GM19463 (cell line): ENCODE results near the gene ACSL5.
A peak's percentile ranks its signal among the peaks of the same experiment; 100 is the strongest.

Source experiments
- ATAC-seq: cut with Tn5 transposase; IDR thresholded peaks from one replicate; pipeline ENCODE4 v1.9.1; 2021; ENCODE audit warnings: mild to moderate bottlenecking, moderate library complexity; ENCODE audit not compliant: unreplicated experiment

ACSL5 gene

GRCh38 chr10:112373912-112374338 is at the start of gene ACSL5:
Gene ACSL5 (plus strand): TSS chr10:112374116. CDS start chr10:112394947, 20,831 bp downstream.
- no peak for ATAC-seq

- no peak for ATAC-seq
Measured at GRCh38 chr10:112327678-112328077, 46.2 kb upstream of the ACSL5 start.

- peak; percentile 66 for ATAC-seq
Measured at GRCh38 chr10:112330162-112330561, 43.8 kb upstream of the ACSL5 start.

- no peak for ATAC-seq
Measured at GRCh38 chr10:112330607-112331160, 43.2 kb upstream of the ACSL5 start.

GRCh38 chr10:112332022-112332421 is 41.9 kb upstream of the ACSL5 start:
- ATAC-seq, result no peak

- no peak for ATAC-seq
Measured at GRCh38 chr10:112332509-112333228, 41.2 kb upstream of the ACSL5 start.

GRCh38 chr10:112333452-112333851 is 40.5 kb upstream of the ACSL5 start:
- no peak for ATAC-seq

GRCh38 chr10:112335111-112335867 is 38.6 kb upstream of the ACSL5 start:
- no peak for ATAC-seq

- ATAC-seq, result no peak
Measured at GRCh38 chr10:112335868-112336265, 38.0 kb upstream of the ACSL5 start.

- ATAC-seq, result no peak
Measured at GRCh38 chr10:112336556-112337201, 37.2 kb upstream of the ACSL5 start.

GRCh38 chr10:112338957-112339356 is 35.0 kb upstream of the ACSL5 start:
- ATAC-seq, result no peak

- ATAC-seq, result no peak
Measured at GRCh38 chr10:112340601-112341000, 33.3 kb upstream of the ACSL5 start.

GRCh38 chr10:112343056-112343806 is 30.7 kb upstream of the ACSL5 start:
- no peak for ATAC-seq

- no peak for ATAC-seq
Measured at GRCh38 chr10:112344261-112344660, 29.7 kb upstream of the ACSL5 start.

GRCh38 chr10:112345202-112345601 is 28.7 kb upstream of the ACSL5 start:
- ATAC-seq, result no peak

- no peak for ATAC-seq
Measured at GRCh38 chr10:112345743-112346142, 28.2 kb upstream of the ACSL5 start.

- no peak for ATAC-seq
Measured at GRCh38 chr10:112346774-112347173, 27.1 kb upstream of the ACSL5 start.

- no peak for ATAC-seq
Measured at GRCh38 chr10:112347709-112348671, 25.9 kb upstream of the ACSL5 start.

GRCh38 chr10:112348759-112349158 is 25.2 kb upstream of the ACSL5 start:
- ATAC-seq, result no peak
